T-helper 1 cell treated with Interleukin-12 subunit alpha and Interleukin-12 subunit beta and Interleukin-4 antibody, amounts not matched to agents 30 μg/mL and 1 μg/mL, for 36 hours (primary cell): Measurements from ENCODE around the gene DHX34.

Experiments used
- H3K27ac Mint-ChIP-seq: one replicate; pipeline ENCODE4 v1.8.0; 2021; ENCODE audit warnings: mild to moderate bottlenecking, mixed read lengths
- H3K27me3 Mint-ChIP-seq: one replicate; pipeline ENCODE4 v1.8.0; 2021; ENCODE audit warnings: low read depth, mixed read lengths
- H3K36me3 Mint-ChIP-seq: one replicate; pipeline ENCODE4 v1.8.0; 2021; ENCODE audit warnings: low read depth, mixed read lengths
- H3K4me1 Mint-ChIP-seq: one replicate; pipeline ENCODE4 v1.8.0; 2021; ENCODE audit warnings: low read depth, mixed read lengths
- H3K4me3 Mint-ChIP-seq: one replicate; pipeline ENCODE4 v1.8.0; 2021; ENCODE audit warnings: mild to moderate bottlenecking, moderate library complexity, mixed read lengths
- H3K9me3 Mint-ChIP-seq: one replicate; pipeline ENCODE4 v1.8.0; 2021; ENCODE audit warnings: mixed read lengths

DHX34 gene

DNA sequence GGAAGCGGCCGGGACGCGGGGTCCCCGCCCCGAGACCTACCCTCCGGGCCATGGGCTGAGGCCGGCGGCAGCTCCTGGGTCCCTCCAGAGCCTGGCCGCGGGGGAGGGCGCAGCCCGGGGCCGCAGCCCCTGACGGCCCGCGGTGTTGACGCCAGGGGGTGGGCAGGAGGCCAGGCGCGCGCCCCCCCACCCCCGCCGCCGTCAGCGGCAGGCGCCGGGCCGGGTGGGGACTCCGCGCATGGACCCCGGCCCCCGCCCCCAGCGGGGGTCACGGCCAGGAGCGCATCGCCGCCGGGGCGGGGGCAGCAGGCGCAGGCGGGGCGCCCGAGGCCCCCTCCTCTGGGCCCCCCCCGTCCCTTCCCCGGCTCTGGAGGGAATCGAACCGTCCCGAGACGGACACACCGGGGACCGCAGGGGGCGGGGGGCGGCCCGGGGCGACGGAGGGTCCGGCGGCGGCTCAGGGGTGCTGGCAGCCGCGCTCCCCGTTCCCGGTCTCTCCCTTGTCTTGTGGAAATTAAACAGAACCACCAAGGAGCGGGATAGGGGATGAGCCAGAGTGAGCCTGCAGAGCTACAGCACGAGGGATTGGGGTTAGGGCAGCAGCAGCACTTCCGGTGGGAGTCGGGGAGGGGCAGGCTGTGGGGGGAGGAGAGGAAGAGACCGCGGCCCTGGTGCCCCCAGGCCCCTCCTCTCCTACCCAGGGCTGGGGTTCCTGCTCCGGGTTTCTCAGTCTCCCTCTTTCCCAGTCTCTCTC, 70.1 kb downstream of the DHX34 start, which contains the start of gene MEIS3:
Gene MEIS3 (minus strand): TSS at position 498 of the 754 bp plus-strand sequence. CDS start 446 bp downstream, at position 52.
- H3K9me3 Mint-ChIP-seq = no peaks in the 10 kb centered on the region
- peaks cover 16% of the 10 kb centered on the region for H3K4me1 Mint-ChIP-seq
- H3K4me3 Mint-ChIP-seq = peak within 1 kb of the TSS; percentile 18
- H3K27ac Mint-ChIP-seq = no peak within 1 kb of the TSS
- H3K27me3 Mint-ChIP-seq = peaks cover 82% of the 10 kb centered on the region
- peaks cover 5% of the 10 kb centered on the region for H3K36me3 Mint-ChIP-seq

DNA sequence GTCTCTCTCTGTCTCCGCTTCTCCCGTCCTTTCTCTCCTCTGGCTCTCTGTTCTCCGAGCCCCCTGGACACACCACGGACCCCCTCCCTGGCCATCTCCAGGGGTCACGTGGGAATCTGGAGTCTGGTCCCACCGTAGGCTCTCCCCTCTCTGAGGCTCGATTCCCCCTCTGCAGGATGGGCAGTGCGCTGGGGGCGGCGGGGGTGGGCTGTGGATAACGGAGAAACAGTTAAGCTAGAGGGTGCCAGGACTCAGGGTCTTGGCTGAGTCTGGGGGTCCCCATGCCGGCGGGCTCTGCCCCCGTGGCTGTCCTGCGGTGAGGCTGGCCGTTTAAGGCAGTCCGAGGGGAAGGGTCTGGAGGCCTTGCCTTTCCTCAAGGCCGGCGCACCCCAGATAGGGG, 70.7 kb downstream of the DHX34 start:
- no peaks in the 10 kb centered on the region for H3K9me3 Mint-ChIP-seq
- H3K27ac Mint-ChIP-seq = no peak overlapping the region
- H3K36me3 Mint-ChIP-seq = peaks cover 5% of the 10 kb centered on the region
- H3K4me1 Mint-ChIP-seq = peaks cover 16% of the 10 kb centered on the region
- H3K27me3 Mint-ChIP-seq = peaks cover 85% of the 10 kb centered on the region
- no peak overlapping the region for H3K4me3 Mint-ChIP-seq

DNA sequence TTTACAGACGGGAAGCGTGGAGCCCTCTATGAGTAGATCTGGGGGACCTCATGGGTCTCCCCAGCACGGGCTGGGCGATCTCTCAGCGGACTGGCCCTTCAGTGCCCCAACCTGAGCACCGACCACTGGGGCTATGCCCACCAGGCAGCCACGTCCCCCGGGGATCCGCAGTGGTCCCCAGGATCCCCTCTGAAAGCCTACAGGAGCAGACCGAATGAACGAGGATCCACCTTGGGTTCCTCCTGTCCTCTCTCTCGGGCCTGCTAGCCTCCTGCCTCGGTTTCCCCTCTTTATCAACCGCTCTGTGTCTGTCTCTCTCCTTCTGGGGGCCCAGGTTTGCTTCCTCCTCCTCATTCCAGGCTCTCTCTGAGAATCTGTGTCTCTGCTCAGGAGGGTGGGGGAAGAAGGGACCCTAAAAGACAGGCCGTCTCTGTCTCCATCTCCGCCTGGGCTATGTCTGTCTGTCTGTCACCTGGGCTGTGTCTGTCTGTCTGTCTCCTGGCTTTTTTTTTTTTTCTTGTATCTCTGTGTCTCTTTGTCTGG, 72.2 kb downstream of the DHX34 start:
- no peak overlapping the region for H3K27ac Mint-ChIP-seq
- no peaks in the 10 kb centered on the region for H3K9me3 Mint-ChIP-seq
- H3K4me1 Mint-ChIP-seq = peaks cover 14% of the 10 kb centered on the region
- H3K36me3 Mint-ChIP-seq = peaks cover 5% of the 10 kb centered on the region
- no peak overlapping the region for H3K4me3 Mint-ChIP-seq
- H3K27me3 Mint-ChIP-seq = peaks cover 81% of the 10 kb centered on the region

DNA sequence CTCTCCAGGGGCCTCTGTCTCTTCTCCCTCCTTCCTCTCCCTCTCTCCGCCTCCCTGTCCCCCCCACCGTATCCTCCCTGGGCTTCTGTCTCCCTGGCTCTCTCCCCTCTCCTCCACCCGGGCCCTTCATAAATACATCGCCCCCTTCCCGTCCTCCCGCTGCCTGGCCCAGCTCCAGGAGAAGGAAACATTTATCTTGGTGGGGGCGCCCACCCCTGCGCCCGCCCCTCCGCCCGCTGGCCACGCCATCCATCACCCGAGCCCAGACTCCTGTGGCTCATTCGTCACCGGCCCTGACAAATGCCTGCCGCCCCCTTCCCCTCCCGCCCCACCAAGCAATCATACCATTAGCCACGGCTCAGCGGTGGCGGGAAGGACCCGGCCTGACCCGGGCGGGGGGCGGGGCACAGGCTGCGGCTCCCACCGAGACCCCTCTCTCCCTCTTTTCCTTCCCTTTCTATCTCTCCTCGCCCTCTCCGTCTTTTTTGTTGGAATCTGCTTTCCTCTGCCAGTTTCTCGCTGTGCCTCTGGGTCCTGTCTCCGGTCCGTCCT, 72.8 kb downstream of the DHX34 start:
- peaks cover 12% of the 10 kb centered on the region for H3K4me1 Mint-ChIP-seq

DNA sequence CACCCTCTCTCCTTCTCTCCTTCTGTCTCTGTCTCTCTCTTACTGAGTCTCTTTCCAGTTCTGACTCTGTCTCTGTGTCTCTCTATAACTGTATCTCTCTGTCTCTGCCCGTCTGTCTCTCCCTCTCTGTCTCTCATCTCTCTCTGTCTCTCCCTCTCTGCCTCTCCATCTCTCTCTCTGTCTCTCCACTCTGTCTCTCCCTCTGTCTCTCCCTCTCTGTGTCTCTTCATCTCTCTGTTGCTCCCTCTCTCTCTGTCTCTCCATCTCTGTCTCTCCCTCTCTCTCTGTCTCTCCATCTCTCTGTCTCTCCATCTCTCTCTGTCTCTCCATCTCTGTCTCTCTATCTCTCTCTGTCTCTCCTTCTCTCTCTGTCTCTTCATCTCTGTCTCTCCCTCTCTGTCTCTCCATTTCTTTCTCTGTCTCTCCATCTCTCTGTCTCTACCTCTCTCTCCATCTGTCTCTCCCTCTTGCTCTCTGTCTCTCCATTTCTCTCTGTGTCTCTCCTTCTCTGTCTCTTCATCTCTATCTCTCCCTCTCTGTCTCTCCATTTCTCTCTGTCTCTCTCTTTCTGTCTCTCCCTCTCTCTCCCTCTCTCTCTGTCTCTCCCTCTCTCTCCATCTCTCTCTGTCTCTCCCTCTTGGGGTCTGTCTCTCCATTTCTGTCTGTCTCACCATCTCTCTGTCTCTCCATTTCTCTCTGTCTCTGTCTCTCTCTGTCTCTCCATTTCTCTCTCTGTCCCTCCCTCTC, 73.5 kb downstream of the DHX34 start:
- no peaks in the 10 kb centered on the region for H3K9me3 Mint-ChIP-seq
- H3K4me1 Mint-ChIP-seq = peaks cover 12% of the 10 kb centered on the region
- H3K27me3 Mint-ChIP-seq = peaks cover 68% of the 10 kb centered on the region
- peaks cover 5% of the 10 kb centered on the region for H3K36me3 Mint-ChIP-seq
- H3K27ac Mint-ChIP-seq = no peak overlapping the region
- H3K4me3 Mint-ChIP-seq = no peak overlapping the region

More for the DNA sequence above, 72.8 kb downstream of the DHX34 start:
- H3K4me3 Mint-ChIP-seq = no peak overlapping the region
- peaks cover 75% of the 10 kb centered on the region for H3K27me3 Mint-ChIP-seq
- H3K9me3 Mint-ChIP-seq = no peaks in the 10 kb centered on the region
- H3K36me3 Mint-ChIP-seq = peaks cover 5% of the 10 kb centered on the region
- H3K27ac Mint-ChIP-seq = no peak overlapping the region

DNA sequence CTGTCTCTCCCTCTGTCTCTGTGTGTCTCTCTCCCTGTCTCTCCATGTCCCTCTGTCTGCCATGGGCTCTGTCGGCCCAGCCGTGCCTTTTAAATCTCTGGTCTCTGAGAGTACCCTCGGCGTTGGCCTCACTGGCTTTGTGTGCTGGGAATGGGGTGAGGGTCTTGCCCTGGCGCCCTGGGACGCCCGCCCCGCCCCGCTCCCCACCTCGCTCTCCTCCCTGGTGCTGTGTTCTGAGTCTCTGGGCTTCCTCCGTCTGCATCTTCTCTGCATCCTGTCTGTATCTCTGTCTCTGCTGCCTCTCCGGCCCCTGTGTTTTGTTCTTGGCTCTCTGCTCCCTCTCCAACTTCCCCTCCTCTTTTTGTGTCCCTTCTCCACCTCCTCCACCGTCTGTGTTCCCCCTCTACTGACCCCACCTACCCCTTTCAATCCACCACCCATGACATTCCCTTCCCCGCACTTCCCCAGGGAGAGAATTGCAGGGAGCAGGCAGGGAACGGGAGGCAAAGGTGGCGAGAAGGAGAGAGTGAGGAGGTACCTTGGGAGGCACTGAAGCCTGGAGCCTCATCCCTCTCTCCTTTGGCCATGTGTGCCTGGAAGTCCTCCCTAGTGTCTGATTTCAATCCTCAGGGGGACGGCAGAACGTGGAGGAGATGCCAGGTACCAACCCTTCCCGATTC, 74.2 kb downstream of the DHX34 start:
- H3K4me1 Mint-ChIP-seq = peaks cover 7% of the 10 kb centered on the region
- H3K27me3 Mint-ChIP-seq = peaks cover 61% of the 10 kb centered on the region
- H3K4me3 Mint-ChIP-seq = no peak overlapping the region
- H3K27ac Mint-ChIP-seq = no peak overlapping the region
- peaks cover 5% of the 10 kb centered on the region for H3K36me3 Mint-ChIP-seq
- no peaks in the 10 kb centered on the region for H3K9me3 Mint-ChIP-seq

DNA sequence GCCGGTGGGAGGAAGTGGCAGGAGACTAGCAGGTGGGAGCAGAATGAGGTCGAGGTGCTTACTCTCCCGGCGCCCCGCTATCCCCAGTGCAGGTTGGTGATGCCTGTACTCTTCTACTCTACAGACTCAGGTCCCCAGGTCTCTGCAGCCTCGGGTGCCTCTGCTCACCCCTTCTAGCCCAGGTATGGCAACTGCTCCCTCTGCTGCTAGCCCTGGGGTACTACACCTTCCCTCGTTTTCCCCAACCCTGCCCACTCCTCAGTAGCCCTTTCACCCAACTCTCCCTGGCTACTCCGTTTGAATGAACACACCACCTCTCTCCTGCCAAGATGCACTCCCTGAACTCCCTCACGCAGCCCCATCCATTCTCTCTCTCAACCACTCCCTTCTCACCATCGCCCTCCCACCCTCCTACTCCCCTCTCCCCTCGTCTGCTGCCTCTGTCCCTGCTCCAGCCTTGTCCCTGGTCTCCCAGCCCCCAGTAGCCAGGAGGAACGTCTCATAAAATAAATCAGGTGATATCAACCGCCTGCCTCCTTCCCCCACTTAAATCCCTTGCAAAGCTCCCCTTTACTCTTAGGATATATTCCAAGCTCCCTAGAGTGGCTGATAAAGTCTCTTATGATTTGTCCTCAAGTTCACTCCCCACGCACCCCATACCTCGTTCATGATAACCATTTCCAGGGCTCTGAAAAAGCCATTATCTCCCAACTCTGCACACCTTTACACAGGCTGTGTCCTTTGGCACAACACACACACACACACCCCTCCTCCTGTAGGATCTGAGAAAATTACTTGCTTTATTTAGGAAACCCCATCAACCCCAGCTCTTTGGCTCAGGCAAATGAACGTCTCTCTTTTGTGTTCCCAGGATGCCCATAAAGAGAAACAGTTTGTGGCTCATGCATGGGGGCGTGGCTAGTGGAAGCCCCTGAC, 78.4 kb downstream of the DHX34 start:
- H3K36me3 Mint-ChIP-seq = peaks cover 2% of the 10 kb centered on the region
- H3K4me3 Mint-ChIP-seq = no peak overlapping the region
- peaks cover 8% of the 10 kb centered on the region for H3K4me1 Mint-ChIP-seq
- H3K9me3 Mint-ChIP-seq = no peaks in the 10 kb centered on the region
- peaks cover 34% of the 10 kb centered on the region for H3K27me3 Mint-ChIP-seq
- peak overlapping the region; percentile 36 for H3K27ac Mint-ChIP-seq

DNA sequence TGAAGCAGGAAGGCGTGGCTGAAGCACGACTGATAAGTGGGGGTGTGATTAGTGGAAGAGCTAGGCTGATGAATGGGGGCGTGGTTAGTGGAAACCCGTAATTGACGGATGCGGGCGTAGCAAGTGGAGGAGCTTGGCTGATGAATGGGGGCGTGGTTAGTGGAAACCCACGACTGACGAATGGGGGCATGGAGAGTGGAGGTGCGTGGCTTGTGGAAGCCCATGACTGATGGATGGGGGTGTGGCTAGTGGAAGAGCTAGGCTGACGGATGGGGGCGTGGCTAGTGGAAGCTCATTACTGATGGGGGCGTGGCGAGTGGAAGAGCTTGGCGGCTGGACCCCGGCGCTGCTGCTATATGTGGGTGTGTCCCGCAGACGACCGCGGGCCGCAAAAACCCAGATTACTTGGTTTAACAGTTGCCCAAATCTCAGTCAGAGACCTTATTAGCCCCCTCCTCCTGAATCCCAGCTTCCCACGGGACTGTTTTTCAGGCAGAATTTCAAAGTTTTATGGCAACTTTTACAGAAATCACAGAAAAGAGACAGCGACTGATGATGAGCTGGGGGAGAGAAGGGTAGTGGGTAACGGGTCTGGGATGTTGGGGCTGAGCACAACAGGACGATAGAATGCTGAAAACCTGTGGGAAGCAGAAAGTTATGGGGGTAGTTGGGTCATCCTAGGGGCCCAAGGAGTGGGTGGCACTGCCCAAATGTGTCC, 79.2 kb downstream of the DHX34 start:
- no peaks in the 10 kb centered on the region for H3K9me3 Mint-ChIP-seq
- no peak overlapping the region for H3K4me3 Mint-ChIP-seq
- peaks cover 16% of the 10 kb centered on the region for H3K4me1 Mint-ChIP-seq
- H3K27me3 Mint-ChIP-seq = peaks cover 26% of the 10 kb centered on the region
- no peaks in the 10 kb centered on the region for H3K36me3 Mint-ChIP-seq
- no peak overlapping the region for H3K27ac Mint-ChIP-seq

DNA sequence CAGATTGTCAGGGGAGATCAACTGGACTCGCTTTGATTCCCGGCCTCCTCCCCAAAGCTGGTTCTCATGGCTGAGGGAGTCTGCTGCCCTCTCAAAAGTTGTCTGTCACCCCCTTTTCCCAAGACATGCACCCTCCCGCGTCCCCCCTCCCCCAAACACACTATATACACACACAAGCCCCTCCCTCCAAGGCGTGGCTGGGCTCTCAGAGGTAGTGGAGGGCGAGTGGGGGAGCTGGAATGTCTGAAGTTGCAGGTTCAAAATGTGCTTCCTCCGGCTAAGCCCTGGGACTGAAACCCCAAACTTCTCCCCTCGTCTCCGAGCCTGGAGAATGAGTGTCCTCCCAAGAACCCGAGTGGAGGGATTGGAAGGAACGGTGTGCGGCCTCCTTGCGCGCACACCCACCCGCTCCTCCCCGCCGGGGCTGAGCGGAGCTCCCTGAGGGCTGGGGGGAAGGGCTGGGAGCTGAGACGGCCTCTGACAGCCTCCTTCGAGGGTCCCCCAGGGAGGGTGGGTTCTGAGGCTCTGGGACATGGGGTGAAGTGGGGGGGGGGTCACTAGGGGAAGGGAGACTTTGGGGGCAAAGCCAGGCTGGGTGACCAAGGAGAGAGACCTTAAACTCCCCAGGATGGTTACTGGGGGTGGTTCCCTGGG, 80.2 kb downstream of the DHX34 start:
- Mint-ChIP-seq H3K4me1 (peaks cover 19% of the 10 kb centered on the region), H3K27ac (no peak overlapping the region), H3K9me3 (no peaks in the 10 kb centered on the region), H3K4me3 (peak overlapping the region; percentile 56), H3K36me3 (no peaks in the 10 kb centered on the region), H3K27me3 (peaks cover 18% of the 10 kb centered on the region)

DNA sequence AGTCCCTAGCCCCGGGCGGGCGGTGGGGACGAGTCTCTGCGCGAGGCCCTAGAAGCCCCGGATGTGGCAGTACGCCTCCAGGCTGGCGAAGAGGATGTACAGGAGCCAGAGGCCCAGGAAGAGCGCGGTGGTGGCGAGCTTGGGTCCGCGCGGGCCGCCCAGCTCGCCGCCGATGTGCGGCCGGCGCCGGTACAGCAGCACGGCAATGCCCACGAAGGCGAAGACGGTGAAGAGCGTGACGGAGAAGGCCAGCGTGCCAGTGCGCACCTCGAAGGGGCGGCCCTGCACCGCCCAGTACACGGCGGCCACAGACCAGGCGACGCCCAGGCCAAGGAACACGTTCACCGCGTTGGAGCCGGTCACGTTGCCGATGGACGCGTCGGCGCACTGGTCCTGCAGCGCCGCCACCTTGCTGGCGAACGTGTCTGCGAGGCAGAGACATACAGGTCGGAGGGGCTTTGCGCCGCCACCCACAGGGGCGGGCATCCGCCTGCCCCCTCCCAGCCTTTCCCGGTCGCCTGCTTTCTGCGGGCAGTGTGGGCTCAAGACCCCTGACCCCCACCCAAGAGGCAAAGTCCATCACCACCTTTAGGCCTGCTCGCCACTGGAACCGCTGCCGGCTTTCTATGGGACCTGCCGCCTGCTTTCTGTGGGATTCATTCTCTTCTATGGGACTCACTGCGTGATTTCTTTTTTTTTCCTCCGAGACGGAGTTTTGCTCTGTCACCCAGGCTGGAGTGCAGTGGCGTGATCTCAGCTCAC, 81.1 kb downstream of the DHX34 start:
- Mint-ChIP-seq H3K36me3 (no peaks in the 10 kb centered on the region), H3K4me3 (peak overlapping the region; percentile 56), H3K9me3 (no peaks in the 10 kb centered on the region), H3K4me1 (peaks cover 20% of the 10 kb centered on the region), H3K27ac (no peak overlapping the region), H3K27me3 (peaks cover 13% of the 10 kb centered on the region)

DNA sequence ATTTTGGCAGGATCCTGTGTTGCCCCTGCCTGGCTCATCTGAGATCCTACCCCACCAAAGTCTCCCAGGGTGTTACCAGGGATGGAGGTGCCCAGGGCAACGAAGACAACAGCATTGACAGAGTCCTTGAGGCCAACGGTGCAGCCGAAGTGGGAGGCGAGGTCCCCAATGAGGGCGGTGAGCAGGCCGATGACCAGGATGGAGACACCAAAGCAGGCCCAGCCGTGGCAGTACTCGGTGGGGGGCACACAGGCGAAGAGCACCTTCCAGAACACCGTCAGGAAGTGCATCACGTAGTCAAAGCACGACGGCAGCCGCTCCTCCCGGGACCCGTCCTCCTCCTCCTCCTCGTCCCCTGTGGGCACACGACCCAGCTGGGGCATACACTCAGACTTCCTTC, 83.0 kb downstream of the DHX34 start:
- Mint-ChIP-seq H3K27ac (peak overlapping the region; percentile 56), H3K9me3 (no peaks in the 10 kb centered on the region), H3K27me3 (peaks cover 15% of the 10 kb centered on the region), H3K4me1 (peaks cover 31% of the 10 kb centered on the region), H3K36me3 (no peaks in the 10 kb centered on the region), H3K4me3 (no peak overlapping the region)
